Hepatocyte (in vitro differentiated cells): ENCODE results near the gene GARIN5B.

ENCODE experiments used
- CTCF ChIP-seq: fragments of 200-600 bp; sonication (generic); IDR thresholded peaks from 2 replicates; pipeline ENCODE4 v1.5.1; 2016; ENCODE audit warnings: antibody characterized with exemption, mild to moderate bottlenecking; ENCODE audit not compliant: poor library complexity
- EZH2 ChIP-seq: fragments of 200-600 bp; sonication (generic); IDR thresholded peaks from 2 replicates; pipeline ENCODE4 v1.6.1; 2016; ENCODE audit warnings: antibody characterized with exemption, mild to moderate bottlenecking, borderline replicate concordance
- EZH2phosphoT487 ChIP-seq: fragments of 200-600 bp; sonication (generic); IDR thresholded peaks from one replicate; pipeline ENCODE4 v1.6.1; 2018; ENCODE audit warnings: antibody characterized with exemption, mild to moderate bottlenecking, low read depth, moderate library complexity; ENCODE audit not compliant: unreplicated experiment, severe bottlenecking

DNA sequence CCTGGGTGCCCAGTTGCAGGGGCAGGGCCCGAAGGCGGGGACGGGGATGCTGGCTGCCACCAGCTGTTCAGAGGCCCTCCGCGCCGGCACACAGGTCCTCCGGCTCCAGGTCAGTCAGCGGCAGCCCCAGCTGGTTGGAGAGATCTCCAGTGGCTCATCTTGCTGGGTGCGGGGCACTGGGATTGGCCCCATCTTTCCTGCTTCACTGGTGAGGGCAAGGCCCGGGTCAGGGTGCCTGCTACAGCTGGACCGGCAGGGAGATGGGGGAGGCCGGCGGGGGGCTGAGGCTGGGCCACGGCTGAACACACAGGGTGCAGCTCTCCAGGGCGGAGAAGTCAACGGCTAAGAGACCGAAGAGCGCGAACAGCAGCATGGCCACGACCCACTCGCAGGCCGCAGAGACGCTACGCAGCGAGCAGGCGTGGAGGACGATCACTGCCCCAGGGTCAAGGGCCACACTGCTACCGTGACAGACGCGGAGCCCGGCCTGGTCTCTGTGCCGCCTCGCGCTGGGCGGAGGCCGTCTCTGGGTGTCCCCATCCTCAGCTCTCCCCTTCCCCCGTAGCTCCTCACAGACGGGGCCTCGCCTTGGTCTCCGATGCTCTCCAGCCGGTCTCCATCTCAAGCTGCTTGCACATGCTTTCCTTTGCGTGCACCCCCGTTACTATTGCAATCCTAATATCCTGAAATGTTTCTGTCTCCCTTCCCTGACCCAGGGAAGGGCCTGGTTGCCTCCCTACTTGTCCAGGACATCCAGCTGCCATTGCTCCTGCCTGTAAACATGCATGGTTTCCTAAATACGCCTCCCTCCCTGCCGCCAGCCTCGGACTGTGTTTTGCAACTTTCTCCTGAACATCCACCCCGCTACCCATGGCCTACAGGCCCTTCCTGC is 50.2 kb downstream of the GARIN5B start:
- TF ChIP-seq EZH2 (no peak), CTCF (no peak), EZH2phosphoT487 (no peak)
